Stimulated activated CD4-positive, alpha-beta T cell treated with anti-CD3 and anti-CD28 coated beads, Interleukin-12 subunit alpha, Interleukin-12 subunit beta, amount 100 ng/mL, for 48 hours (primary cell): ENCODE data around the gene RNF26.

Source experiments
- DNase-seq, 3 donors: peaks; one replicate each; pipeline ENCODE4 v3.0.0-alpha.2; 2020; ENCODE audit warnings: low read depth in 2 of 3, low spot score in 1 of 3

Gene RNF26

GRCh38 chr11:119350302-119350701 is 16.0 kb downstream of the RNF26 start:
- no peak for DNase-seq

DNA sequence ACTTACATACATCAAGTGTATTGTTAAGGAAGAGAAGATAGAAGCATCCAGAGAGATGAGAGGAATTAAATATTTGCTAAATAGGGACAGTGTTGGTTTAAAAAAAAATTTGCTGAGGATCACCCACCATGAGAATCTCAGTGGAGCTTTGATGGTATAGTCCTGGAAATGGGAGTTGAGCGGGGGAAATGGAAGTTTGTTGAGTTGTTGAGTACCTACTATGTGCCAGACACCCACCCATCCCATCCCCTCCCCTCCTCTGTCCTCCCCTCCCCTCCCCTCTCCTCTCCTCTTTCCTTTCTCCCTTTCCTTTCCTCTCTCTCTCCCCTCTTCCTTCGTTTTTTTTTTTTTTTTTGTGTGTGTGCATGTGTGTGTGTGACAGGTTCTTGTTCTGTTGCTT is 16.9 kb downstream of the RNF26 start:
- DNase-seq, result no peak

DNA sequence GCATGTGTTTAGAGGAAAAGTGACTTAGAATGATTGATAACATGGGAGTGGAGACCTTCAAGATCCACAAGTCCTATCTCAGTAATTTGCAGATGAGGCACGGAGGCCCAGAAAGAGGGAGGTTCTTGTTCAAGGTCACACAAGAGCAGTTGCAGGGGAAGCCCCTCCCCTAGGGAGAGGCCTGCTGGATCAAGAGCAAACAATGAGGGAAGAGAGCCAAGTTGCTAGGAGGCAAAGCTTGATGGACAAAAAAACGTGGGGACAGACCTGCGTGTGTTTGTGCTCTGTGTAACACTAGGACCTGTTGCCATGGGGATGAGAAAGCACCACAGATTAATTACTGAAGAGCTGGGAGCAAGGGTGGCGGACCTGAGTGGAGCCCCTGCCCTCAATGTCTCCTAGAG is 18.5 kb downstream of the RNF26 start:
- DNase-seq, result no peak

- DNase-seq, result no peak
Measured at GRCh38 chr11:119355091-119355843, 20.9 kb downstream of the RNF26 start.

- peak in 2 of 3 donors; percentile 64 to 70 for DNase-seq
Measured at GRCh38 chr11:119356349-119357031, 22.2 kb downstream of the RNF26 start.

DNA sequence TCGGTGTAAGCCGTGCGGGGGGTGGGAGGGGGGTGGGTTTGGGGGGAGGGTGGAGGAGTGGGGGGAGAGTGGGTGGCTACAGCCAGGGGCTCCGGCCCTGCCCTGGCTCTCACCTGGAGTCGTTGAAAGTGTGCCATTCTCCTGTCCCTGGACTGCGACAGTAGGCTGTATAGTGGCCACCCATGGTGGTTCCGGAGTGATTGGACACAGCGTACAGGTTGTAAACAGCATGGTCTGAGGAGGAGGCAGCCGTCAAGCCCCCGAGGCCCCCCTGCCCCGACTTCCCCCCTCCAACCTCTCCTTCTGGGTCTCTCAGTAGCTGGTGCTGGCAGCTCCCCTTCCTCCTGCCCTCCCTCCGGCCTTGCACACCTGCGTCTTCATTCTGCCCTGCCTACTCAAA is 22.7 kb downstream of the RNF26 start:
- no peak for DNase-seq

- no peak for DNase-seq
Measured at GRCh38 chr11:119359365-119360214, 25.3 kb downstream of the RNF26 start.

- DNase-seq, result peak; percentile 33 to 55 (median 44)
Measured at GRCh38 chr11:119361056-119361787, 26.9 kb downstream of the RNF26 start.

GRCh38 chr11:119361941-119362725 is 27.8 kb downstream of the RNF26 start:
- no peak for DNase-seq

DNA sequence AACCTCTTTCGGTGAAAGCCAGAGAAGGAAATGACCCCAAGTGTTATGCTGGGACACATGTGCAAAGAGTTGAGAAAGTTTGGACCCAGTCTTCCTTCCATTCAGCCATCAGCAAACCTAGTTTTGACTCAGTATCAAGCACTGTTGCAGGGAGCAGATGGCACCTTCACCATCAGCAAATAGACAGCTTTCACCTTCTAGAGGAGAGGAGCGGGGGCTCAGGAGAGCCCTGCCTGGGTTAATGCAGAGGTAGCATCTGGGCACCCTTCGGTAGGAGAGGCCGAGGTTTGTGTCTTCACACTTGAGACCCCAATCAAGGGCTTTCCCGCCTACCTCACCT is 28.4 kb downstream of the RNF26 start:
- no peak for DNase-seq

DNA sequence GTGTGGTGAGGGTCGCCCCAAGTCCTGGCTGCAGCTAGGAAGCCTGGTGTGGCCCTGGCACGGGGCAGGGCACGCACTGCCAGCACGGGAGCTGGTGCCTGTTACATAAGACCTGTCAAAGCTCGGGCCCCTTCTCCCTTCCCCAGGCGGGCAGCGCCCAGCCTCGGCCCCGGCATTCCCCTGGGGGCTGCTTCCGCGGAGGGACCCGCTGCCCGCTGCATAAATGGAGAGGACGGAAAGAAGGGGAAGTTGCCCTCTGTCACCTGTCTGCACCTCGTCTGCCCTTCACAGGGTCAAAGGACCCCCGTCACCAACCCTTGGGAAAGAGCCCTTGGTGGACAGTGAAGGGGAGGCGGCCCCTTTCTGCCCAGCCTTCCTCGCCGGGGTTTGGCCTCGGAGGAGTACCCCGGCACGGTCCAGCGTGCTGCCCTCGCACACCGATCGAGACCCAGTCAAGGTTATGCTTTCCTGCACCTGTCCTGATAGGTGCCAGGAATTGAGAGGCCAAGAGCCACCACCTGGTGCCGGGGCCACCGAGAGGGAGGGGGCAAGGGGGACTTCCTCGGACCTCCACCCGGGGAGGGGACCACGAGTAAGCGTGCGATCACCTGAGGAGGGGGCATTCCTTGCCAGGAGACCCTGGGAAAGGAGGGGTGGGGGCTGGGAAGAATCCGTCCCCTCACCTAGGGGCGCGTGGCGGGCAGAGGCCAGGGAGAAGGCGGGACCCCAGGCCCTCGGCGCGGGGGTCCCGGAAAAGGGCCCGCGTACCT is 28.9 kb downstream of the RNF26 start:
- no peak for DNase-seq

DNA sequence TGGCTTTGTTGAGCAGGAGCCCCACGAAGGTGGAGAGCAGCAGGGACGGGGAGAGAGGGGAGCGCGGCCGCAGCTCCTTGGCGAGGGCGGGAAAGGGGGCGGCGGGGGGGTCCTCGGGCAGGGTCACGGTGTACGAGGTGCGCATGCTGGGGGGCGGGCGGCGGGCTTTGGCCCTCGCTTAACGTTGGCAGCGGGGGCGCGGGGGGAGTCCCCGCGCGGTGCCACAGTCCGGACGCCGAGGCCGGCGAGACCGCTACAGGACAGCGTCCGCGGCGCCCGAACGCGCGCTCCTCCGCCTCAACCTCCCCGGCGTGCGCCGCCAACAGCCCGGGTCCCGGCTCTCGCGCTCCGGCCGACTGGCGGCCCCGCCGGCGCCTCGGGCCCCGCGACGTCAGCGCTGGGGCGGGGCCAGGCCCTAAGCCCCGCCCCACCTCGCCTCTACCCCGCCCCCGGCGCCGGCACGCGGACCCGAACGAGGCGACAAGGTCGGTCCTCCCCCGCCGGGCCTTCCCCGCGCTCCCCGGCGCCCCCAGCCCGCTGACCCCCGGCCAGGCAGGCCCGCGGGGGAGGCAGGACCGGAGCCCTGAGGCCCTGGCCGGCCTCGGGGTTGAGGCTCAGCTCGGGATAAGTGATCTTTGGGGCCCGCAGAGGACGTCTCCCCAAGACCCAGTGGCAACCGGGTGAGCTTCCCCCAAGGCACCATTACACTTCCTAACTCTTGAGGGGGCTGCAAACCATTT is 29.7 kb downstream of the RNF26 start:
- DNase-seq, result peak in 1 of 3 donors; percentile 35

GRCh38 chr11:119365071-119365591 is 30.8 kb downstream of the RNF26 start:
- no peak for DNase-seq

GRCh38 chr11:119366690-119367620 is 32.6 kb downstream of the RNF26 start:
- DNase-seq, result no peak

DNA sequence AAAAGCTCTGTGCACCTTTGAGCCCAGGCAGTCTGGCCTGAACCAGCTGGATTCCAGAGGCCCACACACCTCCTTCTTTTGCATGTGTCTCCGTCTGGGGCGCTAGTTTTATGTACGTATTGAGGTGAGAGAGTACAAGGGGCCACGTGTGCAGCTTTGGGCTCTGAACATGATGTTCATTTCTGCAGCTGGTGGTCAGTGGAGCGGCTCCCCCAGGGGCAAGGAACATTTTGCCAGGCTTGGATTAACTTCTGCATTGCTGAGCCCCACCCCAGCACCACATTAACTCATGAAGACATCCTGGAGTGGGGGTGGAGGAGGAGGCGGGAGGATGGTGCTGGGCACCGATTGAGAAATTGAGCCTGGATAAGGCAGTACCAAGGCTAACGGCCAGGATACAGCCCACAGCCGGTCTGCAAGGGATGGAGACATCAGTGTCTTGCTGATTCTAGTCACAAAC is 33.4 kb downstream of the RNF26 start:
- DNase-seq, result no peak

DNA sequence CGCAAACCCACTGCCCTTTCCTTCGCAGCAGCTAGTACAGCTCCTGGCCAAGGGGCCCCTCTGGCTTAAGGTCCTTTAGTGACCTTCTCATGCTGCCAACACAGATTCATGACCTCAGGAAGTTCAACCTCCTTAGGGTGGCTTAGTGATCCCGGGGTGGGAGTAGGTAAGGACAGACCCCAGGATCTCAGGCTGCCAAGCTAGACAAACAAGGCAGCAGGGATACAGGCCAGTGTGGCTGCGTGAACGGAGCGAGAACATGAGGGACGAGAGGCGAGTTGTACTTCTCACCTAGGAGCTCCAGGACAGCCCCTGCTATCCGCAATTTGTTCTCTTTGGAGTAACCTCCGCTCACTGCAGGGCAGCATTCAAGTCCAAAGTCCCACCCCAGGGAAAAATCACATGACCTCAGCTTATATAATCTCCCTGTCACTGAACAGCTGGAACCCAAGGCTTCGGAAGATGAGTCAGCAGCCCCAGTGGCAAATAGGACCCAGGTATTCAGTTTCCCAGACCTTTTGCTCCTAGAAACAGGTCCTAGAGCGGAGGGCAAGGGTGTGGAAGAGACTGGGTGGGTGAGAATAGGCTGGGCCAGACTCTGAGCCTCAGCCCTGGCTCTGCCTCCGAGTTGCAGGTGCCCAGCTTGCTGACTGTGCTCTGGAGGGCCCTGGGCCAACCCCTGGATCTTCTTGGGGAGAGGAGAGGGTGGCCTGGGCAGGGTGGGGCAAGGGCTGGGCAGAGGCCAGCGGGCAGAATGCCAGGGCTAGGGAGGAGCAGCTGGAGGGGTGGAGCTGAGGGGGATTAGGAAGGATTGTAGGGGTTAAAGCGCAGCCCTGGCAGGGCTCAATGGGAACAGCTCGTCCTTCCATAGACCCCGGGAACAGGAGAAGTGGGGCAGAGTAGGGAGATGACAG is 34.1 kb downstream of the RNF26 start:
- DNase-seq, result no peak
